Cardiac fibroblast (primary cell): ENCODE measurements around the gene UGT2A3.

Experiments used
- DNase-seq, 2 donors: peaks; one replicate each; pipeline versions ENCODE4 v3.0.0 to v3.0.0-alpha.2; 2010; ENCODE audit warnings: low read depth in 2 of 2
- H3K4me3 ChIP-seq, 2 donors: replicated peaks in 1 of 2; 1 replicate in 1 of 2; 2 replicates in 1 of 2; pipeline ENCODE4 v1.5.1; 2011; ENCODE audit warnings: low read depth in 2 of 2, low read length in 2 of 2, mild to moderate bottlenecking in 2 of 2, moderate library complexity in 1 of 2
- TF ChIP-seq, protein P1 (sequence below): IDR thresholded peaks from one replicate; pipeline ENCODE4 v1.5.1; 2011; ENCODE audit warnings: low read depth, mild to moderate bottlenecking, low read length, inconsistent platforms

The UGT2A3 gene

DNA sequence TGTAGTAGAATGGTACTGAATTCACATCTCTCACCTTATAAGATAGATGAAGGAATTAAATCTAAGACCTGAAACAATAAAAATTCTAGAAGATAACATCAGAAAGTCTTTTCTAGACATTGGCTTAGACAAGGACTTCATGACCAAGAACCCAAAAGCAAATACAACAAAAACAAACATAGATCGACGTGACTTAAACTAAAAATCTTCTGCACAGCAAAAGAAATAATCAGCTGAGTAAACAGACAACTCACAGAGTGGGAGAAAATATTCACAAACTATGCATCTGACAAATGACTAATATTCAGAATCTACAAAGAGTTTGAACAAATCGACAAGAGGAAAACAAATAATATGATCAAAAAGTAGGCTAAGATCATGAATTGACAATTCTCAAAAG lies 38.8 kb downstream of the UGT2A3 start:
- TF ChIP-seq, protein P1, sequence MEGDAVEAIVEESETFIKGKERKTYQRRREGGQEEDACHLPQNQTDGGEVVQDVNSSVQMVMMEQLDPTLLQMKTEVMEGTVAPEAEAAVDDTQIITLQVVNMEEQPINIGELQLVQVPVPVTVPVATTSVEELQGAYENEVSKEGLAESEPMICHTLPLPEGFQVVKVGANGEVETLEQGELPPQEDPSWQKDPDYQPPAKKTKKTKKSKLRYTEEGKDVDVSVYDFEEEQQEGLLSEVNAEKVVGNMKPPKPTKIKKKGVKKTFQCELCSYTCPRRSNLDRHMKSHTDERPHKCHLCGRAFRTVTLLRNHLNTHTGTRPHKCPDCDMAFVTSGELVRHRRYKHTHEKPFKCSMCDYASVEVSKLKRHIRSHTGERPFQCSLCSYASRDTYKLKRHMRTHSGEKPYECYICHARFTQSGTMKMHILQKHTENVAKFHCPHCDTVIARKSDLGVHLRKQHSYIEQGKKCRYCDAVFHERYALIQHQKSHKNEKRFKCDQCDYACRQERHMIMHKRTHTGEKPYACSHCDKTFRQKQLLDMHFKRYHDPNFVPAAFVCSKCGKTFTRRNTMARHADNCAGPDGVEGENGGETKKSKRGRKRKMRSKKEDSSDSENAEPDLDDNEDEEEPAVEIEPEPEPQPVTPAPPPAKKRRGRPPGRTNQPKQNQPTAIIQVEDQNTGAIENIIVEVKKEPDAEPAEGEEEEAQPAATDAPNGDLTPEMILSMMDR = no peak
- no peak for DNase-seq
- H3K4me3 ChIP-seq = no peak overlapping the region

DNA sequence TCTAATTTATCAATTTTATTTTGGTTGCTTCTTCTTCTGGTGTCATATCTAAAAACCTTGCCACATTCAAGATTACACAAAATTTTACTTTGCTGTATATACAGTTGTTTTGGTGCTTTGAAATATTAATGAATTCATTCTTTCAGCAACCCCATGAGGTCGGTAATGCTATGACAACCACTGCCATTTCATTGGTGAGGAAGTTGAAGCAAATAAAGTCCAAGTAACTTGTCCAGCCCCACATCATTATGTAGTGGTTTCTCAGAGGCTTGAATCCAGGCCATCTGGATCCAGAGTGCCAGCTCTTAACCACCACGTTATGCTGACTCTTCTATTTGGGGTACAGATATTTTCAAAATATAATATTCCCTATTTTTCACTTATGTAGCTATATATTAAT lies 42.2 kb downstream of the UGT2A3 start:
- no peak overlapping the region for H3K4me3 ChIP-seq
- TF ChIP-seq, protein P1 = no peak
- no peak for DNase-seq

DNA sequence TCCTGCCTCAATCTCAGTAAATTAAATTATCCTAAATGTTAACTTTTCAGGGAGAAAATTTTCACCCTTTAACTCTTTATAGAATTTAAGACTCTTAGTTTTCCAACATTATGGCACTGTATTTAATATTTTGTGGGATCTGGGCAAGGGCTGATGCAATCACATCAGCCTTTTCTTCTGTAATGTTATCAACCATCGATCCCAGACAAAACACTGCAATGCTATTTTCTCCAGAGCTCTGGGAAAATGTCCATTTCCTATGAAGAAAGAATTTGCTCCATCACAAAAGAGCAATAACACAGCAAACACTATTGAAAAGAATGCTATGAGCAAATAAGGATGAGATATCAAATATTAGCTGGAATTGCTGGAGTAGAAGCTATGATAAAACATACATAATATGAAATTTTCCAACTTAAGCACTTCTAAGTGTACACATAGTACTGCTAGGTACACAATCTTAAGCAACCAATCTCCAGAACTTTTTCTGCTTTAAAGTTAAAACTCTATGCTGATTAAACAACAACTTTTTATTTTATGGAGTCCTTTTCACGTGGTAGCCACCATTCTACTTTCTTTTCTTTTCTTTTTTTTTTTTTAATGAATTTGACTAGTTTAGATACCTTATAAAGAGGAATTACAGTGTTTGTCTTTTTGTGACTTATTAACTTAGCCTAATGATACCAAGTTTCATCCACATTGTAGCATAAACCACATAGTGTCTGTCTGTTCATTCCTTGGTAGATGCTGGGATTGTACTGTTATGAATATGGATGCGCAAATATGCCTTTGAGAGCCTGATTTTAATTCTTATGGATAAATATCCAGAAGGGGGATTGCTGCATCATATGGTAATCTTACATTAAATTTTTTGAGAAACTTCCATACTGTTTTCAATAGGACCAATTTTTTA lies 43.6 kb downstream of the UGT2A3 start:
- TF ChIP-seq, protein P1 = no peak
- DNase-seq = no peak
- H3K4me3 ChIP-seq = no peak overlapping the region

DNA sequence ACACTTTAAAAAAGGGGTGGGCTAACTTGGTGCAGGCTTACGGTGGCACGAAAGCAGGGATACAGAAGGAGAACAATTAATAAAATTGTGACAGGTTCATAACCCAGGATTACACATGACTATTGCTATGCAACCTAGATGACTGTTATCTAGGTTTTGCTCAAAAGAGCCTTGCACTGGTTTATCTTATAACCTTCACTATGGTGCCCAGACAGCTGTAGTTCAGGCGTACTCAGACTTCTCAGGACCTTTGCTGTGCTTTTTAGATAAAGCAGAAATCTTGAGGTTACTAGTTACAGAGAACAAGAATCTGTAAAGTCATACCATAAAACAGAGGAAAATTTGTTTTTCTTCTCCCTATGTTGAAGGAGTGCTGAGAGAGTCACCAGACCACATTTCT lies 44.4 kb downstream of the UGT2A3 start:
- DNase-seq = peak in 1 of 2 donors; percentile 14
- TF ChIP-seq, protein P1 = no peak
- H3K4me3 ChIP-seq = no peak overlapping the region

DNA sequence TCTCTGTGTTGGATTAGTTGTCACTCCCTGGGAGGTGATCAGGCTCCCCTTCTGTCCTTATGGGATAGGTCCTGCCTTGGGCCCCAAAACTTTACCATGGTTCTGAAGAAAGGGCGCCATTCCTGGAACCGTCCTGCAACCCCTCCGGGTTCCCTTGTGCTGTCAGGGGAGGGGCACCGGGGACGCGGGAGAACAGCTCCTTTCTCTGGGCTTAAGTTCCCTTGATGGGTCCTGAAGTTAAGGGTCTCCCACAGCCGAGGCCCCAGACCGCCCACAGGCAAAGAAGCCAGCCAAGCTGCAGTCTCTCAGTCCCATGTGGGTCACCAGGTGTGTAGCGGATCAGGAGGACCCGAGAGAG lies 44.8 kb downstream of the UGT2A3 start:
- TF ChIP-seq, protein P1 = no peak
- no peak for DNase-seq
- no peak overlapping the region for H3K4me3 ChIP-seq

DNA sequence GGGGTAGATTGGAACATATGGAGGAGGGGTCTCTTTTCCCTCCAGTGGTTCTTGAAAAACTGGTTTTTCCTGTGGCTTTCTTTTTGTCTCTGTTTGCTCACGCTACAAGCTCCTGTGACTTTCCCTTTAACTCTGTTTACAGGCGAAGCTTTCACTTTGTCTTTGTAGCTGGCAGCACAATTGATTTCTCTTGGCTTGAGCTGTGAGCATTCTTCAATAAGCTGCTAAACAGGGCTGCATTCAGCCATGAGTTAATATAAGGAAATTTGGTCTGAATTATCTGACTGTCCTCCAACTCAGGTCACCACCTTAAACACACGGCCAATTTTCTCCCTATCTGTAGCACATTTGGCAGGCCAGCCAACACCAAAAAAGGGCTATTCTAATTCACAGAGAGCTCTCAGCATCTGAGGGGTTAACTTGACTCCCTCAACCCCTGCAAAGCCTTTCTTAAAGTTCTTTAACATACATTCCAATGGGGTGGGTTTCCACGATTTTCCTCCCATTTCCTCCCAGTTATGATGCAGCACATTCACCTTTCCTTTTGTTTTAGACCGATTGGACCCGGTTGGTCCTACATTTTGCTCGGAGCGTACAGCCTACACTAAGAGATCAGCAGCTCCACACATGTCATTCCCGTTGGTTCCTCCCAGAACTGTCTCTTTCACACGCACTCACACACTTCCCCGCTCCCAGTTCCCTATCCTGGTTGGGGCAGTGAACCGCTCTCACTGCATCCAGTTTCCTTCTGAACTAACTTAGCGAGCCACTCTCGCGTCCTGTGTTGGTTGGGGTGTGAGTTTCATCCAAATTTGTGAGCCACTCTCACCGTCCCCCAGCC lies 45.4 kb downstream of the UGT2A3 start:
- no peak overlapping the region for H3K4me3 ChIP-seq
- TF ChIP-seq, protein P1 = no peak
- peak in 1 of 2 donors; percentile 12 for DNase-seq
